Esophagus muscularis mucosa (tissue), 4 donors: ENCODE measurements around the gene PPM1G. TPM values are rescaled to one million over a fixed set of nuclear protein-coding genes. Genes with fewer than 3 reads are reported as not detected.

Experiments
- DNase-seq: peaks from one replicate; pipeline ENCODE4 v3.0.0-alpha.2; 2017; ENCODE audit errors: extremely low spot score
- H3K27ac ChIP-seq, 4 donors: fragments of 200-600 bp; sonication (generic); replicated peaks in 1 of 4; 1 replicate in 3 of 4; 2 replicates in 1 of 4; pipeline ENCODE4 v1.5.1; 2016 to 2019; ENCODE audit warnings: mild to moderate bottlenecking in 1 of 4
- H3K27me3 ChIP-seq, 4 donors: fragments of 200-600 bp; sonication (generic); one replicate each; pipeline versions ENCODE4 v1.5.1 to v1.6.0; 2016 to 2019
- H3K36me3 ChIP-seq, 4 donors: fragments of 200-600 bp; sonication (generic); one replicate each; pipeline ENCODE4 v1.5.1; 2016 to 2019
- H3K4me1 ChIP-seq, 4 donors: fragments of 200-600 bp; sonication (generic); one replicate each; pipeline ENCODE4 v1.5.1; 2016 to 2019
- H3K4me3 ChIP-seq, 4 donors: fragments of 200-600 bp; sonication (generic); 1 replicate in 2 of 4; 2 replicates in 2 of 4; pipeline ENCODE4 v1.5.1; 2016 to 2019; ENCODE audit warnings: mild to moderate bottlenecking in 4 of 4, moderate library complexity in 1 of 4
- H3K9me3 ChIP-seq, 4 donors: fragments of 200-600 bp; sonication (generic); 1 replicate in 3 of 4; 2 replicates in 1 of 4; pipeline ENCODE4 v1.5.1; 2016 to 2019
- EP300 ChIP-seq: sonication (generic); formaldehyde crosslinking; IDR thresholded peaks from one replicate; pipeline ENCODE4 v1.6.1; 2017; ENCODE audit warnings: antibody characterized with exemption
- POLR2A ChIP-seq: fragments of 450-650 bp; IDR thresholded peaks from one replicate; pipeline ENCODE4 v1.6.1; 2017; ENCODE audit warnings: antibody characterized with exemption, moderate library complexity, mild to moderate bottlenecking, low read depth
- POLR2AphosphoS5 ChIP-seq, 2 donors: sonication (generic); formaldehyde crosslinking; IDR thresholded peaks; one replicate each; pipeline ENCODE4 v1.6.1; 2017; ENCODE audit warnings: antibody characterized with exemption in 2 of 2
- WGBS: methylation state at CpG from one replicate; pipeline ENCODE4 v1.1.5; 2018; 5-methylcytosine and 5-hydroxymethylcytosine counted together
- intact Hi-C: fragments of 100-400 bp; cut with DNase I; formaldehyde crosslinking; loops from one replicate; pipeline ENCODE4 v1.15.1; 2023
- total RNA-seq, 4 donors: library from RNA; depleted of rRNA; stranded (reverse); fragments of >200 nt; gene quantifications; one replicate each; pipeline versions ENCODE4 v1.1.0 to v1.2.1, GENCODE V29; 2016
- TF ChIP-seq, protein P1 (sequence below), 3 experiments: fragments of 200-600 bp in 2 of 3; fragments of 450-650 bp in 1 of 3; sonication (generic) in 2 of 3; IDR thresholded peaks; one replicate each; pipeline ENCODE4 v1.5.1; 2017 to 2019; ENCODE audit warnings: antibody characterized with exemption in 3 of 3, mild to moderate bottlenecking in 2 of 3, moderate library complexity in 1 of 3

PPM1G gene
- total RNA-seq, 4 donors from 2014 or later = 46.1 to 71.8 (median 62.7) TPM

DNA sequence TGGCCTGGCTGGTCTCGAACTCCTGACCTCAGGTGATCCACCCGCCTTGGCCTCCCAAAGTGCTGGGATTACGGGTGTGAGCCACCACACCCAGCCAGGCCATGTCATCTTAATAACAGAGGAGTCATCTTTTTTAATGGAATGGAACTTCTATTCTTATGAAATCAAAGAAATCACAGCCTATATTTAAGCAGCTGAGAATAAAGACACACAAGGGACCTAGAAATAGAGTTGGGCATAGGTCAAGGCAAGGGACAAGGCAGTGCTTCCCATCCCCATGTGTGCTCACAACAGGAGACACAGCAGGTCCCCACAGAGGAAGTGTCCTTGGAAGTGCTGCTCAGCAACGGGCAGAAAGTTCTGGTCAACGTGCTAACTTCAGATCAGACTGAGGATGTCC, 35.8 kb downstream of the PPM1G start:
- Histone ChIP-seq H3K36me3 (peaks cover 52 to 69% (median 65%) of the 10 kb centered on the region in 4 donors), H3K9me3 (no peaks in the 10 kb centered on the region), H3K27ac (no peak overlapping the region), H3K4me3 (no peak overlapping the region), H3K4me1 (peaks cover 27 to 63% (median 36%) of the 10 kb centered on the region in 4 donors), H3K27me3 (no peaks in the 10 kb centered on the region)
- WGBS = 91% methylated on average over 5 of the region's 5 CpGs
- intact Hi-C loops = loop anchor here (5.0 to 10.0 kb wide), 3 partner anchors 34 to 159 kb away; partner anchors contain the start of genes ATRAID, CAD, MPV17 and PPM1G
- DNase-seq = no peak
- TF ChIP-seq POLR2A (no peak), POLR2AphosphoS5 (IDR thresholded peaks at IDR 0.05) (no peak), EP300 (no peak)
- TF ChIP-seq, protein P1, sequence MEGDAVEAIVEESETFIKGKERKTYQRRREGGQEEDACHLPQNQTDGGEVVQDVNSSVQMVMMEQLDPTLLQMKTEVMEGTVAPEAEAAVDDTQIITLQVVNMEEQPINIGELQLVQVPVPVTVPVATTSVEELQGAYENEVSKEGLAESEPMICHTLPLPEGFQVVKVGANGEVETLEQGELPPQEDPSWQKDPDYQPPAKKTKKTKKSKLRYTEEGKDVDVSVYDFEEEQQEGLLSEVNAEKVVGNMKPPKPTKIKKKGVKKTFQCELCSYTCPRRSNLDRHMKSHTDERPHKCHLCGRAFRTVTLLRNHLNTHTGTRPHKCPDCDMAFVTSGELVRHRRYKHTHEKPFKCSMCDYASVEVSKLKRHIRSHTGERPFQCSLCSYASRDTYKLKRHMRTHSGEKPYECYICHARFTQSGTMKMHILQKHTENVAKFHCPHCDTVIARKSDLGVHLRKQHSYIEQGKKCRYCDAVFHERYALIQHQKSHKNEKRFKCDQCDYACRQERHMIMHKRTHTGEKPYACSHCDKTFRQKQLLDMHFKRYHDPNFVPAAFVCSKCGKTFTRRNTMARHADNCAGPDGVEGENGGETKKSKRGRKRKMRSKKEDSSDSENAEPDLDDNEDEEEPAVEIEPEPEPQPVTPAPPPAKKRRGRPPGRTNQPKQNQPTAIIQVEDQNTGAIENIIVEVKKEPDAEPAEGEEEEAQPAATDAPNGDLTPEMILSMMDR (IDR thresholded peaks at IDR 0.05) = no peak

DNA sequence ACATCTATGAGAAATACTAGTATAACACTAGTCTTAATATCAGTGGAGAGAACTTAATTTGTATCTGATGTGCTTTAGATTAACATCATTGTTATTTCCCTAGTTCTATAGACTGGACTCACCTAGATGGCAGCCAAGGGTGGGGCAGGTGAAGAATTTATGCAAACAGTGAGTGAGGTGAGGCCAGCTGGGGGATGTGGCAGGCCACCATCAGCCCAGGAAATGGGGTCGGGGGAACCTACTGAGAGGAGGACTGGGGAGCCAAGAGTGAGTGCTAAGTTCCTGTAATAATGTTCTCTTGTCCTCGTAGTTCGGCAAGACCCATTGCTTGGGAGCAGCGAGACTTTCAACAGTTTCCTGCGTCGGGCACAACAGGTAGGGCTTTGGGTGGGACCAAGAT, 36.5 kb downstream of the PPM1G start:
- Histone ChIP-seq H3K4me3 (no peak overlapping the region), H3K4me1 (peaks cover 28 to 59% (median 38%) of the 10 kb centered on the region in 4 donors), H3K27ac (peak overlapping the region in 1 of 4 donors; percentile 99), H3K36me3 (peaks cover 50 to 69% (median 65%) of the 10 kb centered on the region in 4 donors), H3K9me3 (no peaks in the 10 kb centered on the region), H3K27me3 (no peaks in the 10 kb centered on the region)
- no peak for DNase-seq
- intact Hi-C loops = loop anchor here (5.0 to 10.0 kb wide), 3 partner anchors 34 to 158 kb away; partner anchors contain the start of genes ATRAID, CAD, MPV17 and PPM1G
- WGBS = 77% methylated on average over 6 of the region's 6 CpGs
- no peak for TF ChIP-seq POLR2AphosphoS5 (IDR thresholded peaks at IDR 0.05)
- TF ChIP-seq EP300 = no peak
- TF ChIP-seq, protein P1 (IDR thresholded peaks at IDR 0.05) = no peak
- TF ChIP-seq POLR2A = no peak

DNA sequence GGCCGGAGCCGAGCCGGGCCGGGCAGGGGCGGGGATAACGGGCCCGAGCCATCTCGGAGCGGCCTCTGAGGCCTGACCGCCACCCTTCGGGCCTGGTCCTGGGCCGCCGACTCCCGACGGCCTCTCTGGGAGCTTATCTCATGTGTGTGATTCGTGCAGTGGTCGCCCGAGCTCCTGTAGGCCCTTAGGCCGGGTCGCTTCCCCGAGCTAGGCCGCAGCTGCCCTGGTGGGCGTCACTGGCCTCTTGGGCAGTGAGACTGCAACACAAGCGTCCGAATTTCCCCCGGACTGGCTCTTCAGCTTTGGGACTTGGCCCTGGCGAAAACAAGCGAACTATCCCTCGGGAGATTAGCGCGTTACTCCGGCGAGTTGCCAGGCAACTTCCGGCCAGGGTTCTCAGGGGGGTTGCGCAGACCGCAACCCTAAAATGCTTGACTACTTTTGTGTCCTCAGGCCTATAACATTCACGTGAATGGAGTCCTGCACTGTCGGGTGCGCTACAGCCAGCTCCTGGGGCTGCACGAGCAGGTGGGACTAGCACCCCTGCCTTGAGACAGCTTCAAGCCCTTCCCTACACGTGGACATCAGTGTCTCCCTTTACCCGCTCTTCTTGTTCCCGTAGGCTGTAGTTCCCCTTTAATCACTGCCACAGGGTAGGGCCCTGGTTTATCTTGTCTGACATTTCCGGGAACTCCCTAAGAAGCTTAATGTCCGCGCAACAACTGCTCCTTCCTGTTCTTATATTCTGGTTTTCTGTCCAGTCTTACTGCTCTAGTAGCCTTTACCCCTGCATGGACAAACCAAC, 38.4 kb downstream of the PPM1G start:
- Histone ChIP-seq H3K36me3 (peaks cover 50 to 69% (median 65%) of the 10 kb centered on the region in 4 donors), H3K4me3 (peak overlapping the region; percentile 86 to 94 (median 89)), H3K27ac (peak overlapping the region; percentile 88 to 99 (median 95)), H3K4me1 (peaks cover 28 to 46% (median 38%) of the 10 kb centered on the region in 4 donors), H3K27me3 (no peaks in the 10 kb centered on the region), H3K9me3 (no peaks in the 10 kb centered on the region)
- WGBS = under 1% methylated on average over 25 of the region's 46 CpGs
- DNase-seq = no peak
- TF ChIP-seq EP300 (no peak), POLR2A (no peak), POLR2AphosphoS5 (IDR thresholded peaks at IDR 0.05) (no peak)
- TF ChIP-seq, protein P1 (IDR thresholded peaks at IDR 0.05) = no peak
- intact Hi-C loops = loop anchor here (5.0 to 10.0 kb wide), 3 partner anchors 36 to 156 kb away; partner anchors contain the start of genes ATRAID, CAD, MPV17 and PPM1G

DNA sequence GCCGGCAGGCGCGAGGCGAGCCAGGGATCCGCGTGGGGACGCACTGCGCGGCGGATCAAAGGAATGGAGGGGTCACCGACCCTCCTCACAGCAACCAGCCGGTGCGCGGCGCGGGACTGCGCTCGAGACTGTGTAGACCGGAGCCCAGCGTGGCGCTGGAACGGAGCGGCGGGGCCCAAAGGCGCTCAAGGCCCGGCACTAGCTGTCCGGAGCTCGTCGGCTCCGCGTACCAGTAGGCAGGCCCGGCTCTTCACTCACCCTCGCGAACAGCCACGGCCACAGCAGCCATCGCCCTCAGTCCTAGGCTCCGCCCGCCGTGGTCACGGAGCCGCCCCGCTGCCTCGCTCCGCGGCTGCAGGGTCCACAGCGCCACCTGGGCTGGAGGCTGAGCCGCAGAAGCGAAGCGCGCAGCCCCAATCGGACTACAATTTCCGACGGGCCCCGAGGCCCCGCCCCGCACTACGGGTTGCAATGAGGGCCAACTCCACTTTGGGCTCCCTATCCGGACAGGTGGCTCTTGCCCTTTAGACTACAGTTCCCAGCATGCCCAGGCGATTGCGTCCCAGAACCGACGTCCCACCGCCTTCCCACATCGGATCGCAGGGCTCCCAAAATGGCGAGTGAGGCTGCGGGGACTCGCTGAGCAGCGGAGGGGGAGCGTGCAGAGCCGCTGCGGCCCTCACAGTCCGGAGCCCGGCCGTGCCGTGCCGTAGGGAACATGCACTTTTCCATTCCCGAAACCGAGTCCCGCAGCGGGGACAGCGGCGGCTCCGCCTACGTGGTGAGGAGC, 39.2 kb downstream of the PPM1G start, which contains the start of the genes EIF2B4 and SNX17:
Gene EIF2B4 (minus strand): TSS at position 313 of the 790 bp plus-strand sequence. CDS start 24 bp downstream, at position 289.
Gene SNX17 (plus strand): TSS at position 591 of the 790 bp plus-strand sequence. CDS start 128 bp downstream, at position 719.
- H3K36me3 ChIP-seq = peaks cover 50 to 69% (median 65%) of the 10 kb centered on the region in 4 donors
- intact Hi-C loops = loop anchor here (5.0 to 10.0 kb wide), 3 partner anchors 37 to 155 kb away; partner anchors contain the start of genes ATRAID, CAD, MPV17 and PPM1G

More for the DNA sequence above, 39.2 kb downstream of the PPM1G start, which contains the start of the genes EIF2B4 and SNX17:
- peak within 1 kb of the TSS; percentile 86 to 94 (median 89) for H3K4me3 ChIP-seq
- H3K4me1 ChIP-seq = peaks cover 28 to 46% (median 38%) of the 10 kb centered on the region in 4 donors
- DNase-seq = peak; percentile 100
- peak; percentile 34 for TF ChIP-seq POLR2A
- peak; percentile 91 to 99 for TF ChIP-seq POLR2AphosphoS5 (IDR thresholded peaks at IDR 0.05)
- TF ChIP-seq EP300 = no peak
- TF ChIP-seq, protein P1 (IDR thresholded peaks at IDR 0.05) = peak; percentile 69 to 81 (median 73)
- no peaks in the 10 kb centered on the region for H3K9me3 ChIP-seq
- 0% methylated on average over 14 of the region's 85 CpGs for WGBS
- peak within 1 kb of the TSS; percentile 88 to 99 (median 95) for H3K27ac ChIP-seq
- H3K27me3 ChIP-seq = no peaks in the 10 kb centered on the region
